HFF-Myc (cell line): ENCODE measurements around the gene ACAD11.

ENCODE experiments used
- DNase-seq: peaks from one replicate; pipeline ENCODE4 v3.0.0-alpha.2; 2011; ENCODE audit warnings: low read depth; ENCODE audit errors: extremely low read depth
- H3K4me3 ChIP-seq: replicated peaks from 2 replicates; pipeline ENCODE4 v1.5.1; 2011; ENCODE audit warnings: low read depth, mild to moderate bottlenecking, control low read depth, low read length
- CTCF ChIP-seq: IDR thresholded peaks from 2 replicates; pipeline ENCODE4 v1.5.1; 2012; ENCODE audit warnings: mild to moderate bottlenecking, low read depth, low read length, control low read depth; ENCODE audit errors: missing control alignments

Gene ACAD11

GRCh38 chr3:132549169-132549568 is 110.4 kb downstream of the ACAD11 start:
- H3K4me3 ChIP-seq = no peak overlapping the region
- DNase-seq = no peak
- TF ChIP-seq CTCF = no peak

GRCh38 chr3:132545471-132545870 is 114.1 kb downstream of the ACAD11 start:
- DNase-seq = no peak
- no peak for TF ChIP-seq CTCF
- H3K4me3 ChIP-seq = no peak overlapping the region

- no peak for DNase-seq
- TF ChIP-seq CTCF = no peak
- H3K4me3 ChIP-seq = no peak overlapping the region
Measured at GRCh38 chr3:132544130-132544529, 115.5 kb downstream of the ACAD11 start.

- no peak for TF ChIP-seq CTCF
- no peak overlapping the region for H3K4me3 ChIP-seq
- peak; percentile 96 for DNase-seq
Measured at GRCh38 chr3:132543011-132543739, 116.4 kb downstream of the ACAD11 start.

GRCh38 chr3:132542577-132542976 is 117.0 kb downstream of the ACAD11 start:
- TF ChIP-seq CTCF = no peak
- no peak overlapping the region for H3K4me3 ChIP-seq
- DNase-seq = no peak

- no peak for TF ChIP-seq CTCF
- DNase-seq = no peak
- H3K4me3 ChIP-seq = no peak overlapping the region
Measured at GRCh38 chr3:132539681-132540080, 119.9 kb downstream of the ACAD11 start.

GRCh38 chr3:132538072-132538471 is 121.5 kb downstream of the ACAD11 start:
- DNase-seq = no peak
- H3K4me3 ChIP-seq = no peak overlapping the region
- TF ChIP-seq CTCF = no peak
